Stomach (tissue), 4 donors: ENCODE measurements around the gene NECTIN1.

Experiments
- EP300 ChIP-seq: sonication (generic); formaldehyde crosslinking; IDR thresholded peaks from one replicate; pipeline ENCODE4 v1.6.1; 2017; ENCODE audit warnings: antibody characterized with exemption
- POLR2A ChIP-seq, 4 donors: fragments of 450-650 bp; IDR thresholded peaks; one replicate each; pipeline ENCODE4 v1.6.1; 2016; ENCODE audit warnings: antibody characterized with exemption in 4 of 4, control low read depth in 2 of 4, mild to moderate bottlenecking in 1 of 4, moderate library complexity in 1 of 4
- POLR2AphosphoS5 ChIP-seq, 3 donors: sonication (generic); formaldehyde crosslinking; IDR thresholded peaks; one replicate each; pipeline ENCODE4 v1.6.1; 2016; ENCODE audit warnings: antibody characterized with exemption in 3 of 3
- TF ChIP-seq, protein P1 (sequence below), 7 experiments: fragments of 450-650 bp in 4 of 7; fragments of 200-600 bp in 3 of 7; sonication (generic) in 3 of 7; IDR thresholded peaks; one replicate each; pipeline ENCODE4 v1.5.1; 2016 to 2019; ENCODE audit warnings: antibody characterized with exemption in 7 of 7, control low read depth in 2 of 7, mild to moderate bottlenecking in 1 of 7

- no peak for TF ChIP-seq POLR2AphosphoS5 (IDR thresholded peaks at IDR 0.05)
- no peak for TF ChIP-seq POLR2A (IDR thresholded peaks at IDR 0.05)
- TF ChIP-seq, protein P1, sequence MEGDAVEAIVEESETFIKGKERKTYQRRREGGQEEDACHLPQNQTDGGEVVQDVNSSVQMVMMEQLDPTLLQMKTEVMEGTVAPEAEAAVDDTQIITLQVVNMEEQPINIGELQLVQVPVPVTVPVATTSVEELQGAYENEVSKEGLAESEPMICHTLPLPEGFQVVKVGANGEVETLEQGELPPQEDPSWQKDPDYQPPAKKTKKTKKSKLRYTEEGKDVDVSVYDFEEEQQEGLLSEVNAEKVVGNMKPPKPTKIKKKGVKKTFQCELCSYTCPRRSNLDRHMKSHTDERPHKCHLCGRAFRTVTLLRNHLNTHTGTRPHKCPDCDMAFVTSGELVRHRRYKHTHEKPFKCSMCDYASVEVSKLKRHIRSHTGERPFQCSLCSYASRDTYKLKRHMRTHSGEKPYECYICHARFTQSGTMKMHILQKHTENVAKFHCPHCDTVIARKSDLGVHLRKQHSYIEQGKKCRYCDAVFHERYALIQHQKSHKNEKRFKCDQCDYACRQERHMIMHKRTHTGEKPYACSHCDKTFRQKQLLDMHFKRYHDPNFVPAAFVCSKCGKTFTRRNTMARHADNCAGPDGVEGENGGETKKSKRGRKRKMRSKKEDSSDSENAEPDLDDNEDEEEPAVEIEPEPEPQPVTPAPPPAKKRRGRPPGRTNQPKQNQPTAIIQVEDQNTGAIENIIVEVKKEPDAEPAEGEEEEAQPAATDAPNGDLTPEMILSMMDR (IDR thresholded peaks at IDR 0.05), result no peak
- no peak for TF ChIP-seq EP300
Measured at GRCh38 chr11:119644502-119644901, 84.5 kb downstream of the NECTIN1 start.
